Body of pancreas (tissue), 4 donors: ENCODE measurements around the gene ST6GALNAC4.

Experiments
- POLR2A ChIP-seq, 3 donors: fragments of 450-650 bp; IDR thresholded peaks; one replicate each; pipeline ENCODE4 v1.6.1; 2016; ENCODE audit warnings: antibody characterized with exemption in 3 of 3, mild to moderate bottlenecking in 2 of 3
- TF ChIP-seq, protein P1 (sequence below), 7 experiments: fragments of 450-650 bp in 4 of 7; fragments of 200-600 bp in 3 of 7; sonication (generic) in 3 of 7; IDR thresholded peaks; one replicate each; pipeline ENCODE4 v1.5.1; 2016 to 2019; ENCODE audit warnings: antibody characterized with exemption in 7 of 7

GRCh38 chr9:127960410-127961154 is 43.7 kb upstream of the ST6GALNAC4 start:
- TF ChIP-seq, protein P1, sequence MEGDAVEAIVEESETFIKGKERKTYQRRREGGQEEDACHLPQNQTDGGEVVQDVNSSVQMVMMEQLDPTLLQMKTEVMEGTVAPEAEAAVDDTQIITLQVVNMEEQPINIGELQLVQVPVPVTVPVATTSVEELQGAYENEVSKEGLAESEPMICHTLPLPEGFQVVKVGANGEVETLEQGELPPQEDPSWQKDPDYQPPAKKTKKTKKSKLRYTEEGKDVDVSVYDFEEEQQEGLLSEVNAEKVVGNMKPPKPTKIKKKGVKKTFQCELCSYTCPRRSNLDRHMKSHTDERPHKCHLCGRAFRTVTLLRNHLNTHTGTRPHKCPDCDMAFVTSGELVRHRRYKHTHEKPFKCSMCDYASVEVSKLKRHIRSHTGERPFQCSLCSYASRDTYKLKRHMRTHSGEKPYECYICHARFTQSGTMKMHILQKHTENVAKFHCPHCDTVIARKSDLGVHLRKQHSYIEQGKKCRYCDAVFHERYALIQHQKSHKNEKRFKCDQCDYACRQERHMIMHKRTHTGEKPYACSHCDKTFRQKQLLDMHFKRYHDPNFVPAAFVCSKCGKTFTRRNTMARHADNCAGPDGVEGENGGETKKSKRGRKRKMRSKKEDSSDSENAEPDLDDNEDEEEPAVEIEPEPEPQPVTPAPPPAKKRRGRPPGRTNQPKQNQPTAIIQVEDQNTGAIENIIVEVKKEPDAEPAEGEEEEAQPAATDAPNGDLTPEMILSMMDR (IDR thresholded peaks at IDR 0.05) = no peak
- TF ChIP-seq POLR2A (IDR thresholded peaks at IDR 0.05) = no peak
